Measurements from ENCODE around the gene ATG16L2. TPM values are rescaled to one million over a fixed set of nuclear protein-coding genes. Genes with fewer than 3 reads are reported as not detected.

ATG16L2 gene
- 69.2 and 71.1 TPM in 2 replicates for total RNA-seq

- no peaks in the 10 kb centered on the region for H3K9me3 Mint-ChIP-seq
- intact Hi-C loops (cut with micrococcal nuclease): loop anchor here (1.0 to 10.0 kb wide), 6 partner anchors 62 to 1778 kb away; partner anchors contain the start of genes ARAP1, CLPB, LAMTOR1 and POLD3
- peaks cover 50% of the 10 kb centered on the region for H3K36me3 Mint-ChIP-seq (ENCODE audit: low read depth)
- H3K27ac Mint-ChIP-seq: peak within 1 kb of the TSS; percentile 98
- peak within 1 kb of the TSS; percentile 99 for H3K4me3 Mint-ChIP-seq
- peak; percentile 90 for DNase-seq (ENCODE audit: low spot score)
- H3K4me1 Mint-ChIP-seq (ENCODE audit: low read depth): peaks cover 54% of the 10 kb centered on the region
- no peaks in the 10 kb centered on the region for H3K27me3 Mint-ChIP-seq (ENCODE audit: insufficient read depth)
Measured at GRCh38 chr11:72814286-72815109, at the start of gene ATG16L2. TSS of gene ATG16L2 (plus strand) at chr11:72814411. CDS start at chr11:72814446, 35 bp downstream.

GRCh38 chr11:72764503-72764902, 49.7 kb upstream of the ATG16L2 start:
- H3K36me3 Mint-ChIP-seq (ENCODE audit: low read depth): peaks cover 6% of the 10 kb centered on the region
- no peak overlapping the region for H3K27ac Mint-ChIP-seq
- no peak overlapping the region for H3K4me3 Mint-ChIP-seq
- no peak for DNase-seq (ENCODE audit: low spot score)
- H3K27me3 Mint-ChIP-seq (ENCODE audit: insufficient read depth): no peaks in the 10 kb centered on the region
- H3K9me3 Mint-ChIP-seq: no peaks in the 10 kb centered on the region
- intact Hi-C loops (cut with micrococcal nuclease): no loop called here
- peaks cover 32% of the 10 kb centered on the region for H3K4me1 Mint-ChIP-seq (ENCODE audit: low read depth)

GRCh38 chr11:72766152-72766902, 47.9 kb upstream of the ATG16L2 start:
- H3K27ac Mint-ChIP-seq: no peak overlapping the region
- no peak for DNase-seq (ENCODE audit: low spot score)
- peaks cover 2% of the 10 kb centered on the region for H3K36me3 Mint-ChIP-seq (ENCODE audit: low read depth)
- peaks cover 5% of the 10 kb centered on the region for H3K27me3 Mint-ChIP-seq (ENCODE audit: insufficient read depth)
- peaks cover 25% of the 10 kb centered on the region for H3K4me1 Mint-ChIP-seq (ENCODE audit: low read depth)
- H3K9me3 Mint-ChIP-seq: no peaks in the 10 kb centered on the region
- intact Hi-C loops (cut with micrococcal nuclease): no loop called here
- no peak overlapping the region for H3K4me3 Mint-ChIP-seq

- DNase-seq (ENCODE audit: low spot score): no peak
- intact Hi-C loops (cut with micrococcal nuclease): no loop called here
- Mint-ChIP-seq H3K36me3 (ENCODE audit: low read depth) (peaks cover 2% of the 10 kb centered on the region), H3K27ac (no peak overlapping the region), H3K4me3 (no peak overlapping the region), H3K9me3 (no peaks in the 10 kb centered on the region), H3K4me1 (ENCODE audit: low read depth) (peaks cover 18% of the 10 kb centered on the region), H3K27me3 (ENCODE audit: insufficient read depth) (peaks cover 5% of the 10 kb centered on the region)
Measured at GRCh38 chr11:72767203-72768062, 46.8 kb upstream of the ATG16L2 start.

GRCh38 chr11:72768581-72768980, 45.6 kb upstream of the ATG16L2 start:
- Mint-ChIP-seq H3K4me1 (ENCODE audit: low read depth) (peaks cover 6% of the 10 kb centered on the region), H3K27ac (no peak overlapping the region), H3K4me3 (no peak overlapping the region), H3K36me3 (ENCODE audit: low read depth) (peaks cover 2% of the 10 kb centered on the region), H3K9me3 (no peaks in the 10 kb centered on the region), H3K27me3 (ENCODE audit: insufficient read depth) (peaks cover 5% of the 10 kb centered on the region)
- intact Hi-C loops (cut with micrococcal nuclease): no loop called here
- DNase-seq (ENCODE audit: low spot score): no peak

- DNase-seq (ENCODE audit: low spot score): no peak
- intact Hi-C loops (cut with micrococcal nuclease): no loop called here
- Mint-ChIP-seq H3K4me3 (no peak overlapping the region), H3K4me1 (ENCODE audit: low read depth) (no peaks in the 10 kb centered on the region), H3K9me3 (no peaks in the 10 kb centered on the region), H3K27me3 (ENCODE audit: insufficient read depth) (peaks cover 5% of the 10 kb centered on the region), H3K27ac (no peak overlapping the region), H3K36me3 (ENCODE audit: low read depth) (peaks cover 2% of the 10 kb centered on the region)
Measured at GRCh38 chr11:72769680-72770079, 44.5 kb upstream of the ATG16L2 start.

GRCh38 chr11:72770799-72771198, 43.4 kb upstream of the ATG16L2 start:
- no peaks in the 10 kb centered on the region for H3K9me3 Mint-ChIP-seq
- H3K4me3 Mint-ChIP-seq: no peak overlapping the region
- peaks cover 2% of the 10 kb centered on the region for H3K36me3 Mint-ChIP-seq (ENCODE audit: low read depth)
- intact Hi-C loops (cut with micrococcal nuclease): no loop called here
- peaks cover 5% of the 10 kb centered on the region for H3K27me3 Mint-ChIP-seq (ENCODE audit: insufficient read depth)
- no peak for DNase-seq (ENCODE audit: low spot score)
- no peaks in the 10 kb centered on the region for H3K4me1 Mint-ChIP-seq (ENCODE audit: low read depth)
- H3K27ac Mint-ChIP-seq: no peak overlapping the region

GRCh38 chr11:72771507-72771906, 42.7 kb upstream of the ATG16L2 start:
- peaks cover 5% of the 10 kb centered on the region for H3K27me3 Mint-ChIP-seq (ENCODE audit: insufficient read depth)
- no peak overlapping the region for H3K4me3 Mint-ChIP-seq
- no peak for DNase-seq (ENCODE audit: low spot score)
- H3K36me3 Mint-ChIP-seq (ENCODE audit: low read depth): peaks cover 2% of the 10 kb centered on the region
- H3K27ac Mint-ChIP-seq: no peak overlapping the region
- peaks cover 3% of the 10 kb centered on the region for H3K4me1 Mint-ChIP-seq (ENCODE audit: low read depth)
- no peaks in the 10 kb centered on the region for H3K9me3 Mint-ChIP-seq
- intact Hi-C loops (cut with micrococcal nuclease): no loop called here

- Mint-ChIP-seq H3K9me3 (no peaks in the 10 kb centered on the region), H3K4me1 (ENCODE audit: low read depth) (peaks cover 7% of the 10 kb centered on the region), H3K36me3 (ENCODE audit: low read depth) (peaks cover 2% of the 10 kb centered on the region), H3K27ac (no peak overlapping the region), H3K27me3 (ENCODE audit: insufficient read depth) (peaks cover 5% of the 10 kb centered on the region), H3K4me3 (no peak overlapping the region)
- DNase-seq (ENCODE audit: low spot score): no peak
- intact Hi-C loops (cut with micrococcal nuclease): no loop called here
Measured at GRCh38 chr11:72772059-72772458, 42.2 kb upstream of the ATG16L2 start.

- Mint-ChIP-seq H3K27me3 (ENCODE audit: insufficient read depth) (peaks cover 5% of the 10 kb centered on the region), H3K4me3 (no peak overlapping the region)
Measured at GRCh38 chr11:72773291-72773690, 40.9 kb upstream of the ATG16L2 start.

GRCh38 chr11:72773696-72774095, 40.5 kb upstream of the ATG16L2 start:
- no peak overlapping the region for H3K4me3 Mint-ChIP-seq
- intact Hi-C loops (cut with micrococcal nuclease): no loop called here
- peaks cover 7% of the 10 kb centered on the region for H3K4me1 Mint-ChIP-seq (ENCODE audit: low read depth)
- no peak overlapping the region for H3K27ac Mint-ChIP-seq
- H3K9me3 Mint-ChIP-seq: no peaks in the 10 kb centered on the region
- DNase-seq (ENCODE audit: low spot score): no peak
- H3K36me3 Mint-ChIP-seq (ENCODE audit: low read depth): peaks cover 2% of the 10 kb centered on the region
- H3K27me3 Mint-ChIP-seq (ENCODE audit: insufficient read depth): peaks cover 5% of the 10 kb centered on the region

More at GRCh38 chr11:72773291-72773690, 40.9 kb upstream of the ATG16L2 start:
- intact Hi-C loops (cut with micrococcal nuclease): no loop called here
- DNase-seq (ENCODE audit: low spot score): no peak
- no peaks in the 10 kb centered on the region for H3K9me3 Mint-ChIP-seq
- peaks cover 7% of the 10 kb centered on the region for H3K4me1 Mint-ChIP-seq (ENCODE audit: low read depth)
- H3K36me3 Mint-ChIP-seq (ENCODE audit: low read depth): peaks cover 2% of the 10 kb centered on the region
- H3K27ac Mint-ChIP-seq: no peak overlapping the region

- no peaks in the 10 kb centered on the region for H3K9me3 Mint-ChIP-seq
- peaks cover 5% of the 10 kb centered on the region for H3K36me3 Mint-ChIP-seq (ENCODE audit: low read depth)
- no peak for DNase-seq (ENCODE audit: low spot score)
- intact Hi-C loops (cut with micrococcal nuclease): no loop called here
- peaks cover 9% of the 10 kb centered on the region for H3K4me1 Mint-ChIP-seq (ENCODE audit: low read depth)
- no peak overlapping the region for H3K4me3 Mint-ChIP-seq
- H3K27me3 Mint-ChIP-seq (ENCODE audit: insufficient read depth): peaks cover 5% of the 10 kb centered on the region
- no peak overlapping the region for H3K27ac Mint-ChIP-seq
Measured at GRCh38 chr11:72774499-72774898, 39.7 kb upstream of the ATG16L2 start.
